GM19193 (cell line): Measurements from ENCODE around the gene KPNA1.

ENCODE experiments used
- POLR2A ChIP-seq: IDR thresholded peaks from 4 replicates; pipeline ENCODE4 v1.6.1; 2011; ENCODE audit not compliant: insufficient read depth, insufficient read length; ENCODE audit errors: extremely low read depth

Gene KPNA1

DNA sequence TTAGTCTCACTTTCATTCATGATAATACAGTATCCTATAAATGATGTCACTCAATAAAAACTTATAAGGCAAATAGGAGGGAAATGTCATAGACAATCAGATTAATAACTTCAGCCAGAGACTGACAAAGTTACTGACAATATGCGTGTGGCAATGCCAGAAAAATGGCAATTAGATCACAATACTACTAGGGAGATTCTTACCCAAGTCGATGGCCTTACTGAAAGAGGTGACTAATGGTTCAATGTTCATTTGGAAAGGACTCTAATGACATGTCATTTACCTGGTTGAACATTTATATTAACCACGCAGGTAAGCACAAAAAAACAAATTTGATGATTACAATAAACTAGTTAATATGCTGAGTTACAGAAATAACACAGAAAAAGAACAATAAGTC lies 52.9 kb downstream of the KPNA1 start:
- no peak for TF ChIP-seq POLR2A

DNA sequence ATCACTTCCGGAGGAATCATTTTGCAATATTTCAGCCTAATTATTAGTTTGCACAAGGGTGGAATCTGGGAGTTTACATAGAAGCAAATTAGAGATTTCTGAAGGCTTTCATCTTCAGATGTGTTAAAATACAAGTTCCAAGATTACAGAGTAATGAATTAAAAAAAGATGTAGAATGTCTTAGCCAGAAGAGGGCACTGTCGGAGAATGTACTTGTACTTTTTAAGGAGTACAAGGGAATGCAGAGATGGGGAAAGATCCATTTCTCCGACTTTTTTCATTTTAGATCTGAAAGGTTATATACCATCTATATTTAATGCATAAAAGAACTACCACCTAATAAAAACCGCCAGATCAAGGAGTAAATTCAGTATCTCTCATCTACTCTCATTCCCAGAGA lies 55.7 kb downstream of the KPNA1 start:
- no peak for TF ChIP-seq POLR2A

DNA sequence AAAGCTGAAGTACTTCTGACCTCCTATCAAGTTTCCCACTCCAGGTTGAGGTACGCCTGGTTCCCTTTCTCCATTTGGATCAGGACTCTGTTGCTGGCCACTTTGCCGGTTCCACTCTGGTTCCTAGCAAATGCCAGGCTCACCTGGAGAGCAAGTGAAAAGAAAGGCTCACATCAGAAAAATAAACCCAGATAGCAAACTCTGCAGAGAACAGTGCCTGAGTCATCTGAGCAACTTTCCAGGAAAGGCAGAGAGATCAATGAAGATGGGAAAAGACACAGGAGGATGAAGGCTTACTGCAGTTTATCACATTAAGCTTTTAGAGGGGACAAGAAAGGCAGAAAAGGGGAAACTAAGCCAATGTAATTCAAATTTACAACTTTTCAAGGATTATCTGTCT lies 57.0 kb downstream of the KPNA1 start:
- no peak for TF ChIP-seq POLR2A

DNA sequence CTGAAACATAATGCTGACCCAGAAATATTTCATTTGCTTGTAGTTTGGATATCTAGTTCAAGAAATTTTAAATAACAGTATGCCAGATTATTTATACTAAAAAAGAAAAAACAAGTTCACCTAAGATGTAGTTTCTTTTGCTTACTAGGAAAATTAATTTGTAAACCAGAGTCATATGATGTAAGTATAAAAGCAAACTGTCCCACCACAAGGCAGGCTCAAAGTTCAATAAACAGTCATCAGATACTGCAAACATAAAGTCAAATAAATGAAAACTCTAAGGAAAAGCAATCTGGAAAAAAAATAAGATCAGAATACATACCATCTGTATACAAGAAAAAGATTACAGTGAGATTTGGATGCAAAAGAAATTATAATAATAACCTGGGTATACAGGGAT lies 58.7 kb downstream of the KPNA1 start:
- TF ChIP-seq POLR2A, result no peak

DNA sequence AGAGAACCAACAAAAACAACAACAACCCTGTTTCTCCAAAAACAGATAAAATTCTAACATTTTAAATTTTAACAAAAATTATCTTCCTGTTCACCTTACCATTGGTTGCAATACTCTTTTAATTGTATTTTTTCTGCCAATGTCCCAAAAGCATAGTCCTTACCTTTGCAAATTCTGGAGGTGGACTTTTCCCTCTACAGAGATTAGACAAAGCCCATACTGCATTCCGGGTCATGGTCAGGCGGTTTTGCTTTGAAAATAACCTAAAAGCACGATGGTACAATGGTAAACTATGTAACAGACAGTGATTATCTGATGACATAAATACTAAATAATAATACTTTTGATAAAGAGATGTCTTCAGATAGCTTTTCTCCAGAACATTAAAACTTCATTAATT lies 63.4 kb downstream of the KPNA1 start:
- TF ChIP-seq POLR2A, result no peak

DNA sequence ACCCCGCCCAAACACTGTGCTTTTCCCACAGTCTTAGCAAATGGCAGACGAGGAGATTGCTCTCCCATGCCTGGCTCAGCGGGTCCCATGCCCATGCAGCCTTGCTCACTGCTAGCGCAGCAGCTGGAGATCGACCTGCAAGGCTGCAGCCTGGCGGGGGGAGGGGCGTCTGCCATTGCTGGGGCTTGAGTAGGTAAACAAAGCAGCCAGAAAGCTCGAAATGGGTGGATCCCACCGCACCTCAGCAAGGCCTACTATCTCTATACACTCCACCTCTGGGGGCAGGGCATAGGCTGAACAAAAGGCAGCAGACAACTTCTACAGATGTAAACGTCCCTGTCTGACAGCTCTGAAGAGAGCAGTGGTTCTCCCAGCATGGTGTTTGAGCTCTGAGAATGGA lies 71.6 kb downstream of the KPNA1 start:
- no peak for TF ChIP-seq POLR2A

DNA sequence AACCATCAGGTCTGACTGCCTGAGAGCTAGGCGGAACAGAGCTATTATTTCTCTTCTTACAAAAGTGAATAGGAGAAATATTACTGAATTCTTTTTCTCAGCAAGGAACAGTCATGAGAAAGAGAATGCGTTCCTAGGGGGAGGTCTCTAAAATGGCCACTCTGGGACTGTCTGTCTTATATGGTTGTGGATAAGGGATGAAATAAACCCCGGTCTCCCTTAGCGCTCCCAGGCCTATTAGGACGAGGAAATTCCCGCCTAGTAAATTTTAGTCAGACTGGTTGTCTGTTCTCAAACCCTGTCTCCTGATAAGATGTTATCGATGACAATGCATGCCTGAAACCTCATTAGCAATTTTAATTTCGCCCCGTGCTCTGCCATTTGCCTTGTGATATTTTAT lies 78.8 kb downstream of the KPNA1 start:
- no peak for TF ChIP-seq POLR2A

DNA sequence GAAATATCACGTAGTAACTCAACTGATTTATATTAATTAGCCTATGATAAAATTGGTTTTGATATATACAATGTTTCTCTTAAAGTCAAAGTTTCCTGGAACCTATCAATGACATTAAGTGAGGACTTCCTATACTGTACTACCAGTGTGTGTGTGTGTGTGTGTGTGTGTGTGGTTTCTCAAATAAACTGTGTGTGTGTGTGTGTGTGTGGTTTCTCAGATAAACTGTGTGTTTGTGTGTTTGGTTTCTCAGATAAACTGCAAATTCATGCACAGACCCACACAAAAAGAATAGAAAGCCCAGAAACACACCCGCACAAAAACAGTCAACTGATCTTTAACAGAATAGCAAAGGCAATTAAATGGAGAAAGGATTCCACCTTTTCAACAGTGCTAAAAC lies 84.4 kb downstream of the KPNA1 start:
- no peak for TF ChIP-seq POLR2A

DNA sequence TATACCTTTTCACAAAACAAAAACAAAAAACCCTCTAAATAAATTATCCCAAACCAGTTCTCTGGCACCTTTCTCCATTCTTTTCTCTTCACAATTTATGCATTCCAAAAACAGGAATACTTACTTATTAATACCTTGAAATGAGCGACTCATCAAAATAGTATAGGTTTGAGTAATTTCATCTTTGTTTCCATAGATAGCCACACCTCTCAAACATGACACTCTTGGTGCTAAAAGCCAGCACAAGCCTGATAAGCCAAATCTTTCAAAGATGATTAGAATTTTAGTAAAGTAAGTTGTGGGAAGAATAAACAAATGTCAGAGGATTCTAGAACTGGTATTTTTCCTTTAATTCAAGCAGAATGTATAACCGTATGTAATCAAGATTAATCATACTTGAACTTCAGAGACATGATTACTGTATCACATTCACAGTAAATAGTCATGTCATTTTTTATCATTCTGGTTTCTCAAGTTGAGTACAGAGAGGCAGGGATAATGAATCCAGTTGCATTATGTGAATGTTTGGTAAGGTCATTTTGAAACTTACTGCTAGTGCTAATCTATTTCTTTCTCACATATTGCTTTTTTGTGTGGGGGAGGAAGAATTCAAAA lies 86.8 kb downstream of the KPNA1 start:
- no peak for TF ChIP-seq POLR2A

DNA sequence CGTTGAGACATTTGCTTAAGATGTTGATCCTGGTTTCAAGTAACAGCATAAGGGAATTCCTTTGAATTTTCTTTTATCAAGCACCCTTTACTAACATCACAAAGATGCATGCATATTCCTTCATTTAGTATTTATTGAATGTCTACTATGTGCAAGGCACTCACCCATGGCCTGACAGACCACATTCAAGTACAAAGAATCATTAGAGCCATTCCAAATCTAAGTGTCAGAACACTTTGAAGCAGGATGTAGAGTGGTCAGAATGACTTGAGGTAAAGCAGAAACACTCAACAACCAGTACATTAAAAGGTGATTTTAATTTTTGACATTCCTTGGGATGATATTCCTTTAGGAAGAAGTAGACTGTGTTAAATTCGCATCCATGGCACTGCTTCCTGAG lies 92.9 kb downstream of the KPNA1 start:
- TF ChIP-seq POLR2A, result no peak

DNA sequence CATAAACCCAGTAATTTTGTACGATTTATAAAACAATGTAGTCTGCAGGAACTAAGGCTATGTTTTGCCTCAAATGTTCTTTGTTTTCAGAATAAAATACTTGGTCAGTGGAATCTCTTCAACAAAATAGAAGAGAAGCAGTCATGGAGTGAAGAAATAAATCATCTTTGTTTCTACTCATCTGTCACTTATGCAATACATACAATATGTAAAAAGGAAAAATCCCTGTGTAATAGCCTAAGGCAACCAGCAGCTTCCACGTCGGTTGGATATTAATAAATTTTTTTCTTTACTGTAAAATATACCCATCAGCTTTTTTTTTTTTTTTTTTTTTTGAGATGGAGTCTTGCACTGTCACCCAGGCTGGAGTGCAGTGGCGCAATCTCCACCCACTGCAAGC lies 93.6 kb downstream of the KPNA1 start:
- no peak for TF ChIP-seq POLR2A

DNA sequence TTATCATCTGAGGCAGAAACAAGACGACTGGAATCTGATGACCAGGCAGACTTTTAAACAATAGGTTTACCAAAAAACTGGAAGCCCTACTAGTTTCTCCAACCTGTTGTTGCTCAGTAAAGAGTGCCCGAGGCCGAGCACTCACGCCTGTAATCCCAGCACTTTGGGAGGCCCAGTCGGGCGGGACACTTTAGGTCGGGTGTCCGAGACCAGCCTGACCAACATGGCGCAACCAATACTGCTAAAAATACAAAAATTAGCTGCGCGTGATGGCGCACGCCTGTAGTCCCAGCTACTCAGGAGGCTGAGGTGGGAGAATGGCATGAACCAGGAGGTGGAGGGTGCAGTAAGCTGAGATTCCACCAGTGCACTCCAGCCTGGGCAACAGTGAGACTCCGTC lies 97.8 kb downstream of the KPNA1 start:
- no peak for TF ChIP-seq POLR2A

DNA sequence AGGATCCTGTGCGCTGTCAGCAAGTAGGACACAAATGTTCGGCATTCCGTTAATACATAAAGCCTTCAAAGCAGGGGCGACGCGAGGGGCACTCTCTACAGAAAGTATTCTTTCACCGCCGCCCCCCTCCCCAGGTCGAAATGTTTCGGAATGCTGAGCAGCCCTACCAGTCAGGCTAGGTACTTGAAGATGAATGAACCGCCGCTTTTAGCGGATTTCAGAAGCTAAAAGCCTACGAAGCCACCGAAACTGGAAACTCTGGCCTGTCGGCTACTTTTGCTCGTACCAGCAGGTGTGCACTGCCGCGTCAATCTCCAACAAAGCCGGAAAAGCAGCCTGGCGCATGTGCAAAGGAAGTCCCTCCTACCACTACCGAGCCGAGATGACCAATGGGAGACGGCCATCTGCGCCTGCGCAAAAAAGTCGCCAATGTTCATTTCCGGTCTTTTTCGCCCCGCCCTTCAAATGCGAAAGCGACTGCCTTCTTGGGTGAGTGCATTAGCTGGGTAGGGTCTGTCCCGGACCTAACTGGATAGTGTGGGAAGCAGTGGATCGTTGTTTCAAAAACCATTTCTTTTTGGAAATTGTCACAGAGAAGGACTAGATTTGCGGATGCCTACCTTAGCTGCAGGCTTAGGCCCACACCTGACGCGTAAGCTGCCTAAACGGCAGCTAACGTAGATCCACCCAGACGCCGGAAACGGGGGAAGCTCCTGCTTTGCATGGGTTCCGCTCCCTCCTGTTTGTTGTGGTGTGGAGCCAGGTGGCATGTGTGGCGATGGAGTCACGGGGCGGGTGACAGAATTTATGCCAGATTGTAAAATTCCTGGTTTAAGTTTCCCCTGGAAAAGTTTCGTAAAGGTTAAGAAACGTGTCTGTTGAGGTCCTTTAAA lies 98.7 kb downstream of the KPNA1 start, which contains the start of gene WDR5B:
TSS of gene WDR5B (minus strand) at position 301 of the 893 bp plus-strand sequence. CDS start 534 bp downstream, outside the sequence.
- TF ChIP-seq POLR2A, result peak; percentile 95

DNA sequence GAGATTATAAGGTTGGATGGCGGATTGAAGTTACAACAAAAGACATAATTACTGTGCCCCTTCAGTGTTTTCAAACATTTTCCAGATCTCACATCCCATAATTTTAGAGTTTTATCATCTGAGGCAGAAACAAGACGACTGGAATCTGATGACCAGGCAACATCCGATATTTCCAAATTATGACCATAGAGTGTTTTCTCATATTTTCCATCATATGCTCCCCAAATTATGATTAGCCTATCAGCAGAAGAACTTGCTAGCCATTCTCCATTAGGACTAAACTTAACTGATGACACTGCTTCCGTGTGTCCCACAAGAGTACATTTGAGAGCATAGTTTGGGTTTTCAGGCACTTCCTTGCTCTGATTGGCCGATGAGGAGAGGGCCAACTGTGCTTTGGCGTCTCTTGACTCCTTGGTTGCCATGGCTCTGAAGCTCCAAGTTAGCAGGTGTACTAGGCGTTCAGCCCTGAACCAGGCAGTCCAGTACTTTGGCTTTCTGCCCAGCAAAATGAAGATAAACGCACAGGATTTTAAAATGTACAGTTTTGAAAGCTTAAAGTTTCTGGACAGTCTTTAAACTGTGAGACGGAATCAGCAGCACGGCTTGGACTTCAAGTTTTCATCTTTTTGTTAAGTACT lies 99.5 kb downstream of the KPNA1 start:
- no peak for TF ChIP-seq POLR2A

DNA sequence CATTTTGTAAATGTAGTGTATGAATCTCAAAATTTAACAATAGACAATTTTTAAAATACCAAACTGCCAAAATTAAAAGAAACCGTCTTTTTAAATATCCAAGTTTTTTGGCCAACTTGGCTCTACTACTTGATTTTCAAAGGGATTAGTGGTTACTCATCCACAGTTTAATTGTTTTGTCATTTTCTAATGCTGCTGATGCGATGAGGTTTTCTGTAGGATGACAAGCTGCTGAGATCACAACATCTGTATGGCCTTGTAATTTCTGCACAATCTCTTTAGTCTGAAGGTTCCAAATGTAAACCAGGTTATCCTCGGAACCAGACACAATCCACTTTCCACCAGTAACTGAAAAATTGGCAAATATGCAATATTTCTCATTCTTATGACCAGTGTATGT lies 100.3 kb downstream of the KPNA1 start:
- no peak for TF ChIP-seq POLR2A

DNA sequence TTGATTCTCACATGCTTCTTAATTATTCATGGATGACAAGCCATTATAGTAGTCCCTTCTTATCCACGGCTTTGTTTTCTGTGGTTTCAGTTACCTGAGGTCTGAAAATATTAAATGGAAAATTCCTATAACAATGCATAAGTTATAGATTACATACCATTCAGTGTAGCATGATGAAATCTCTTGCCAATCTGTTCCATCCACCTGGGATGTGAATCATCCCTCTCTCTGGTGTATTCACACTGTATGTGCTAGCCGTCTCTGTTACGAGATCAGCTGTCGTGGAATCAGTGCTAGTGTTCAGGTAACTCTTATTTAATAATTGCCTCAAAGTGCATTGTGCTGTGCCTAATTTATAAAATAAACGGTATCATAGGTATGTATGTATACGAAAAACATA lies 104.1 kb downstream of the KPNA1 start:
- TF ChIP-seq POLR2A, result no peak
